Adrenal gland (tissue), 5 donors: ENCODE measurements around the gene SLC24A4.

Experiments
- POLR2A ChIP-seq, 2 donors: fragments of 450-650 bp; IDR thresholded peaks; one replicate each; pipeline ENCODE4 v1.6.1; 2017; ENCODE audit warnings: antibody characterized with exemption in 2 of 2, mild to moderate bottlenecking in 2 of 2, moderate library complexity in 1 of 2
- TF ChIP-seq, protein P1 (sequence below), 6 experiments: fragments of 450-650 bp in 4 of 6; fragments of 200-600 bp in 2 of 6; sonication (generic) in 1 of 6; IDR thresholded peaks; 1 replicate in 5 of 6; 2 replicates in 1 of 6; pipeline versions ENCODE4 v1.5.1 to v1.8.0; 2016 to 2021; ENCODE audit warnings: antibody characterized with exemption in 6 of 6, mild to moderate bottlenecking in 2 of 6, moderate library complexity in 1 of 6
- donor health status: DM: no; HTN: no; CAD: no.

DNA sequence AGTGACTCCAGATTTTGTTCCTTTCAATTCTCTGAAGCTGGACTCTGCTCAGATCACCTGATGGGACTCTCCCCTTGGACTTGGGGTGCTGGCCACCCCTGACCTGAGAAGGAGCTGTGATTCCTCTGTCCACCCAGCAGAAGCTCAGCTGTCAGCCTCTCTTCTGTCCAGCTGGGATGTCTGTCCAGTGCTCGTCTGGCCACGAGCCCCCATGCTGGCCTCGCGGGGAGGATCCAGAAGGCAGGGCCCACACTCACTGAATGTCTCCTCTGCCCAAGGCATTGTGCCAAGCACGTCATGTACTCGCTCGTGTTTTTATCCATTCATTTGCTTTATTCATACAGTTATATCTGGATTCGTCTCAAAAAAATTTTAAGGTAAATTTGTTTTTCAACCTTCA lies 14.2 kb upstream of the SLC24A4 start:
- TF ChIP-seq, protein P1, sequence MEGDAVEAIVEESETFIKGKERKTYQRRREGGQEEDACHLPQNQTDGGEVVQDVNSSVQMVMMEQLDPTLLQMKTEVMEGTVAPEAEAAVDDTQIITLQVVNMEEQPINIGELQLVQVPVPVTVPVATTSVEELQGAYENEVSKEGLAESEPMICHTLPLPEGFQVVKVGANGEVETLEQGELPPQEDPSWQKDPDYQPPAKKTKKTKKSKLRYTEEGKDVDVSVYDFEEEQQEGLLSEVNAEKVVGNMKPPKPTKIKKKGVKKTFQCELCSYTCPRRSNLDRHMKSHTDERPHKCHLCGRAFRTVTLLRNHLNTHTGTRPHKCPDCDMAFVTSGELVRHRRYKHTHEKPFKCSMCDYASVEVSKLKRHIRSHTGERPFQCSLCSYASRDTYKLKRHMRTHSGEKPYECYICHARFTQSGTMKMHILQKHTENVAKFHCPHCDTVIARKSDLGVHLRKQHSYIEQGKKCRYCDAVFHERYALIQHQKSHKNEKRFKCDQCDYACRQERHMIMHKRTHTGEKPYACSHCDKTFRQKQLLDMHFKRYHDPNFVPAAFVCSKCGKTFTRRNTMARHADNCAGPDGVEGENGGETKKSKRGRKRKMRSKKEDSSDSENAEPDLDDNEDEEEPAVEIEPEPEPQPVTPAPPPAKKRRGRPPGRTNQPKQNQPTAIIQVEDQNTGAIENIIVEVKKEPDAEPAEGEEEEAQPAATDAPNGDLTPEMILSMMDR (IDR thresholded peaks at IDR 0.05) = no peak
- no peak for TF ChIP-seq POLR2A (IDR thresholded peaks at IDR 0.05)
